HG03159 (cell line): ENCODE data around the gene SEMA4D.
"Not testable (repeated sequence)": the region's sequence is repeated elsewhere in the genome, so short reads cannot be mapped to it uniquely, and the experiment has no call there.

ENCODE experiments used
- ATAC-seq: cut with Tn5 transposase; IDR thresholded peaks from one replicate; pipeline ENCODE4 v1.9.1; 2021; ENCODE audit warnings: mild to moderate bottlenecking, moderate library complexity; ENCODE audit not compliant: unreplicated experiment

The SEMA4D gene

DNA sequence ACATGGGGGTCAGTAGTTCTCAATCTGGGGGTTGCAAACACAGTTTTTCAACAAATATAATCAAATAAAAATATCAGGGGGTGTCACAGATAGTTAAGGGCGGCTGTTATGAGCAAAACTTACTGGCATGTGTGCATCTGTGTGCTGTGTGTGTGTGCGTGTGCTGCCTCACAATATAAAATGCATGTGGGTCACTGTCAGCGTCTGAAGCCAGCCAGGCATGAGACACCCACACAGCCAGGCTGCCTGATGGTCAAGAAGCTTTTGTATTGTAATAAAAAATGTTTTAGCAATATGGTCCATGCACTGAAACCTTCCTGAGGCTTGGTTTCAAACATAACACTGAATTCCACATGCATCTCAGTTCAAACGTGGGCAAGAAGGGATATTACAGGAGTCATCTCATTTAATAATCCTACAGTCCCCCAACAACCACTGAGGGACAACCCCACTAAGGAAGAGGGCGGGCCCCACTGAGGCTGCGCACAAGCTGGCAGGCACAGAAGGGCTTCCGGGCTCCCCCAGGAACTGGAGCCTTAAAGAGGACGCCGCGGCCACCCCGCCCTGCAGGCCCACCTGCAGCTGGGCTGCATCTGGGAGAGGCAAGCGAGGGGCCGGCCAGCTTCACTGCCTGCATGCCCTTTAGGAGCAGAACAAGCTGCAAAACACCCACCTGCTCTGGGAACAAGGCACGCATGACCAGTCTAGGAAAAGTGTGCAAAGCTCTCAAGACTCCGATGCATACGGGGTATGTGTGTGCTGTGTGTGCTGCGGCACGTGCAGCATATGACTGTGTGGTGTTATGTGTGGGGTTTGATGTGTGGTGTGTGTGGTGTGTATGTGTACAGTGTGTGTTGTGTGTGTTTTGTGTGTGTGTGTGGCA is 14.1 kb downstream of the SEMA4D start:
- peak; percentile 56 for ATAC-seq

DNA sequence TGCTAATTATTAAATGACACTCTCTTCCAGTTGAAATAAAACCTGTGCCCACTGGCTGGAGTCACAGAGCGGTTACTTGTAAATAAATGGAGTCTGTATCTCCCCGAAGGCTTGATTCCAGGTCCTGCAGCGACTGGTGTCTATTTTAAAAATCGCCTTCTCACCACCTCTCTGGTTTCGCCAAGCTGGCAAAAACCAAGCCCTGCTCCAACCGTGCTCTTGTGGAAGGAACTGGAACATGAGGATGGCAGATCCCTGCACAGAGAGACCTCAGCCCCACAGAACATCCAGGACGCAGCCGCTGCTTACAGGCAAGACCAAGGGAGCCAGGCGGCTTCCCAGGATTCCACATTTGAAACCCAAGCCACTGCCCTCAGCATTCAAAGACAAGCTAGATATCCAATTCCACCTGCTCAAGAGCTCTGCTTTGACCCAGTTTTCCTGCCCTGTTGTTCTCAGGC is 15.0 kb downstream of the SEMA4D start:
- no peak for ATAC-seq

- ATAC-seq, result no peak
These were observed 15.7 kb downstream of the SEMA4D start for GRCh38 chr9:89482056-89482851.

GRCh38 chr9:89481538-89481915 is 16.4 kb downstream of the SEMA4D start:
- no peak for ATAC-seq

GRCh38 chr9:89480825-89481537 is 16.9 kb downstream of the SEMA4D start:
- ATAC-seq, result no peak

GRCh38 chr9:89480372-89480771 is 17.5 kb downstream of the SEMA4D start:
- ATAC-seq, result not testable (repeated sequence)

GRCh38 chr9:89479669-89480011 is 18.3 kb downstream of the SEMA4D start:
- not testable (repeated sequence) for ATAC-seq

DNA sequence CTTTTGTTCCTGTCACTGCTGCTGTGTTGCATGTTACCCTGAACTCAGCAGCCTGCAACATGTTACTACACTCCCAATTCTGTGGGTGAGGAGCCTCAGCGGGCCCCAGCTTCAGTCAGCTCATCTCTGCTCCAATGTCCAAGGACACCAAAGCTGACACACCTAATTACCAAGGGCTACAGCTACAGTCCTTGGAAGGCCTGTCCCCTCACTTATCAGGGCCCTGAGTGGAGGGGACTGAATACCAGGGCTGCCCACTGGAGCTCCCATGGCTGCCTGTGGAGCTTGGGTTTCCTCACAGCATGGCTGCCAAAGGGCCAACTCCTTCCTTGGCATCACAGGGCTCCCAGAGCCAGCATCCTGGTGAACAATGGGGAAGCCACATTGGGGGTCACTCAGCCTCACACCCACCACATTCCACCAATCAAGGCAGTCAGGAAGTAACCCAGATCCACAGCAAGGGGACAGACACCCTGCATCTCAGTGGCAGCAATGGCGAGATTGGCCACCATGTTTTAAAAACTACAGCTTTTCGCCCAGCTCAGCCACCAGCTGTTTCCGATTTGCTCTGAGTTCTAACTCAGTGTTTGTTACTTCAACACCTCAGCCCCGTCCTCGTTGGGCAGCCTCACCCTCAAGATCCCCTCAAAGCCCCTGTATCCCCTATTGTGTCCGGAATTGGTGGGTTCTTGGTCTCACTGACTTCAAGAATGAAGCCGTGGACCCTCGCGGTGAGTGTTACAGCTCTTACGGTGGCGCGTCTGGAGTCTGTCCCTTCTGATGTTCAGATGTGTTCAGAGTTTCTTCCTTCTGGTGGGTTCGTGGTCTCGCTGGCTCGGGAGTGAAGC is 18.9 kb downstream of the SEMA4D start:
- ATAC-seq, result no peak

GRCh38 chr9:89477811-89478630 is 19.9 kb downstream of the SEMA4D start:
- no peak for ATAC-seq

DNA sequence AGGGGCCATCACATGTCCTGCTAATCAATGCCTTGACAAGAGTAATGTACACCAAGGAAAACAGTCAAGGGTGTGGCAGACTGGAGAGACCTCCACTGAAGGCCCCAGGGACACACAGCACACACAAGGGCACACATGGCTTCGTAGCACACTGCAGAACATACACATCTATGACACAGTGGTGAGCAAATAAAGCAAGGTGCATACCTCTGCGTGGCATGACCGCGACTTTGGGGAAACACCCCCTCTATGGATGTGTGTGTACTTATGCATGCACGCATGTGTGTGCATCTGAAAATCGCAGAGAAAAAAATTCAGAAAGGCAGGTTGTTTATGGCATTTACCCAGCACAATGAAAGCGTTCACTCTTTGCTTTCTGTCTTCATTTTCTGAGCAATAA is 20.5 kb downstream of the SEMA4D start:
- ATAC-seq, result no peak

GRCh38 chr9:89476546-89476945 is 21.4 kb downstream of the SEMA4D start:
- ATAC-seq, result no peak

DNA sequence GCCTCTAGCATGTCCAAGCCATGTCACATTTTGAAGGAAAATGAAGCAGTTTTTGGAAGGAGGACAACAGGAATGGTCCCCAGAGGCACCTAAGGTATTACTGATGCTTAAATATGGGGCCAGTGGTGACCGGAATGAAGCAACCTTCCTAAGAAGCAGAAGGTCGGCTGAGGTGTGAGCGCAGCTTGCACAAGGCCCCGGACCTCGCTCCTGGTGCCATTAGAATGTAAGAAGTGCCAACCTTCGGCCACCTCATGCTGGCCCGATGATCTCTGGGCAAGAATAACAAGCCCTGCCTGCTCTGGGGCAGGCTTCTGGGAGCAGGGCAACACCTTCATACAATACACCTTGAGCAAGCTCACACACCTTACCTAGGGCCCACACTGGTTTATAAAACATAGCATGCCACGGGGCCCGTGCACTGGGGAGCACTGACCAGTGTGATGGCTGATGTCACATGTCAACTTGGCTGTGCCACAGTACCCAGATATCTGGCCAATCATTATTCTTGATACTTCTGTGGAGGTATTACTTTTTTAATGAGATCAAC is 21.9 kb downstream of the SEMA4D start:
- no peak for ATAC-seq

DNA sequence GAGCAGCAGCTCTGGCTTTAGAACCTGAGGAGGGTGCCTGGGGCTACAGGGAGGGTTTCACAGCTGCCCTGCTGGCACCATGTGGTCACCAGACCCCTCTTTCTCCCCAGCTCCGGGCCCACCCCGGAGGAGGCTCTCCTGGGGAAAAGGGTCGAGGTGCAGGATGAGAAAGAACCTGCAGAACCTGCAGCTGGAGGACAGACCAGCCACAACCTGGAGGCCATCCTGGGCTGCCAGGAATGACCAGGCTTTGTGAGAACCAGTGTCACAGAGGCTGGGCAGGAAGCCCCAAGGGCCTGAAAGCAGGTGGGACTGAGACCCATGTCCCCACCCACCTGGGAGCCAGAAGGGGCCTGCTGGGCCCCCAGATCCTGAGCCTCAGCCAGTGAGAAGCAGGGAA is 23.0 kb downstream of the SEMA4D start:
- no peak for ATAC-seq

DNA sequence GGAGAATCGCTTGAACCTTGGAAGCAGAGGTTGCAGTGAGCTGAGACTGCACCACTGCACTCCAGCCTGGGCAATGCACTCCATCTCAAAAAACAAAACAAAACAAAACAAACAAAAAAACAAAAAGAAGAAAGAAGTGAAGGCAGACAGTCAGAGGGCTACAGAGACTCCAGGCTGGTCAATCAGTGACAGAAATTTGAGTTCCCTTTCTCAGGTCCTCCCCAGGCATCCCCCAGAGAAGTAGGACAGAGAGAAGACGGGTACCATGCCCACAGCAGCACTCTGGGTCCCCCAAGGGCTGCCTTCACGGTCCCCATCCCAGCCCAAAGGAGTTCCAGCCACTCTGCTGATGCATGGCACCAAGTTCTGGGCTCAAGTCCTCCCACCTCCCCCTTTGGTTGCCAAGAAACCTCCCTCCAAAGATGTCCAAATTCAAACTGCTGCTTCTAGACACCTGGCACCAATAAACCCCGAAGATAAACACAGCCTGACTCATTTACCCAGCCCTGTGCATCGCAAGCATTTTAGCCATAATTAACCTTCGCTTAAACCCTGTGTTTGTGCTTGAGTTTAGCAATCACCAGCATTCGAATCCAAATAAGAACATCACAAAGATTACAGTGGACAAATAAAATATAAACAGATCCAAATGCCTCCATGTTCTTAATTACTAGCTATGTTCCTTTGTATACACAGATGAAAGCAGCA is 24.0 kb downstream of the SEMA4D start:
- ATAC-seq, result no peak

DNA sequence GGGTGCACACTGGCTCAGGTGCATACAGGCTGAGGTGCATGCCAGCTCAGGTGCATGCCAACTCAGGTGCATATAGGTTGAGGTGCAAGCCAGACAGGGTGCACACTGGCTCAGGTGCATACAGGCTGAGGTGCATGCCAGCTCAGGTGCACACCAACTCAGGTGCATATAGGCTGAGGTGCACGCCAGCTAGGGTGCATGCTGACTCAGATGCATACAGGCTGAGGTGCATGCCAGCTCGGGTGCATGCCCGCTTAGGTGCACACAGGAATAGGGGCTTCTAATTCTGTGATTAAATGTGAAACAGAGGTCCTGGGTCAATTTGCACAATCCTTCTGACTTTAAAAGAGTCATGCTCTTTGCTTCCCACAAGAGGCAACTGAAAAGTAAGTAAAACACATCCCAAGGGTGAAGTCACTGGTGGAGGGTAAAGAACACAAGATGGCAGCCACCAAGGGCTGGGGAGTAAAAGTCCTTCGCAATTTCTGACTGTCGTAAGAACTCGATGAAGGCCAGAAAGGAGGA is 26.1 kb downstream of the SEMA4D start:
- ATAC-seq, result not testable (repeated sequence)

- ATAC-seq, result no peak
These were observed 26.5 kb downstream of the SEMA4D start for GRCh38 chr9:89471390-89471789.

DNA sequence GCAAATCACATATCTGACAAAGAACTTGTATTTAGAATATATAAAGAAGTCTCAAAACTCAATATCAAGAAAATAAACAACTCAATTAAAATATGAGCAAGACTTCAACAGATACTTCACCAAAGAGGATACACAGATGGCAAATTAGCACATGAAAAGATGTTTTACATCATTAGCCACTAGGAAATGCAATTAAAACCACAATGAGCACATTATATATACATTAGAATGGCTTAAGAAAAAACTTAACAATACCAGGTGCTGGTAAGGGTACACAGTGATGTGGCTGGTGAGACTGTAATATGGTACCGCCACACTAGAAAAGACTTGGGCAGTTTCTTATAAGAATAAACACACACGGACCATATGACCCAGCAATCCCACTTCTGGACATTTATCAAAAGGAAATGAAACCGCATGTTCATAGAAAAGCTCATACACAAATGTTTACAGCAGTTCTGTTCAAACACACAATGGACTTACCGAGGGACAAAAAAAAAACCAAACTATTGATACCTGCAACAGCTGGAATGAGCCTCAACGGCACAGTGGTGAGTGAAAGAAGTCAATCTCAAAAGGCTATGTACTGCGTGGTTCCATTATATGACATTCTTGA is 27.6 kb downstream of the SEMA4D start:
- no peak for ATAC-seq

DNA sequence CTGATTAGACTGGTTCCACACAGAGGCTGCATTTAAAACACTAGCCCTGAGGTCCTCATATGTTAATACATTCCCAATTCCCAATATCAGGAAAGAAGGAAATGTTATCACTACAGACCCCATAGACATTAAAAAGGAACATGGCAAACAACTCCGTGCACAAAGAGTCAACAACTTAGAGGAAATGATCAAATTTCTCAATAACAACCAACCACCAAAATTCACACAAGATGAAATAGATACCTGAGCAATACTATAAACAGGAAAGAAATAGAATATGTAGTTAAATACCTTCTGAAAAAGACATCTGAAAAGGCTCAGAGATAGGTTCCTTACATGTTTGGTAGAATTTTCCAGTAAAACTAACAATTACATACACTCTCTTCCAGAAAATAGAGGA is 28.9 kb downstream of the SEMA4D start:
- ATAC-seq, result no peak
